HepG2 (cell line): ENCODE results near the gene STUB1. TPM values are rescaled to one million over a fixed set of nuclear protein-coding genes. Genes with fewer than 3 reads are reported as not detected.

Experiments
- CCDC6 ChIP-seq: sonication (generic); formaldehyde crosslinking; IDR thresholded peaks from 2 replicates; pipeline ENCODE4 v1.8.1; 2022; ENCODE audit warnings: mild to moderate bottlenecking, missing genetic modification reagents, moderate library complexity
- FOXP1 ChIP-seq, 2 experiments: fragments of 450-650 bp in 1 of 2; IDR thresholded peaks; 2 replicates each; pipeline ENCODE4 v1.6.1; 2017 to 2018; ENCODE audit warnings: antibody characterized with exemption in 1 of 2
- KAT2B ChIP-seq: fragments of 150-350 bp; IDR thresholded peaks from 2 replicates; pipeline ENCODE4 v1.6.1; 2014; ENCODE audit warnings: low read depth, low read length, borderline replicate concordance
- KDM6A ChIP-seq: IDR thresholded peaks from 2 replicates; pipeline ENCODE4 v1.6.1; 2016; ENCODE audit warnings: low read depth
- KMT2A ChIP-seq: sonication (generic); formaldehyde crosslinking; IDR thresholded peaks from 2 replicates; pipeline ENCODE4 v1.4.0; 2020; ENCODE audit warnings: missing genetic modification reagents
- MAFK ChIP-seq, 2 experiments: IDR thresholded peaks in 1 of 2; conservative IDR thresholded peaks in 1 of 2; 2 replicates each; pipeline ENCODE4 v1.6.1; 2011; ENCODE audit warnings: improper control_type of control experiment in 2 of 2, low read length in 2 of 2
- MXD4 ChIP-seq: IDR thresholded peaks from 2 replicates; pipeline ENCODE4 v1.6.1; 2016; ENCODE audit warnings: mild to moderate bottlenecking, missing biosample characterization, missing genetic modification reagents
- ZNF12 ChIP-seq: sonication (generic); formaldehyde crosslinking; IDR thresholded peaks from 2 replicates; pipeline ENCODE4 v1.5.0; 2020; ENCODE audit warnings: missing genetic modification reagents
- ZNF446 ChIP-seq: sonication (generic); formaldehyde crosslinking; IDR thresholded peaks from 2 replicates; pipeline ENCODE4 v1.5.0; 2020; ENCODE audit warnings: mild to moderate bottlenecking, missing genetic modification reagents
- ZNF607 ChIP-seq: sonication (generic); formaldehyde crosslinking; IDR thresholded peaks from 2 replicates; pipeline ENCODE4 v1.5.1; 2020; ENCODE audit warnings: missing genetic modification reagents, mild to moderate bottlenecking, borderline replicate concordance
- ZNF747 ChIP-seq: sonication (generic); formaldehyde crosslinking; IDR thresholded peaks from 2 replicates; pipeline ENCODE4 v1.8.1; 2023; ENCODE audit warnings: missing genetic modification reagents, mild to moderate bottlenecking, borderline replicate concordance
- polyA plus RNA-seq, 8 experiments: library from polyadenylated mRNA; depleted of rRNA in 3 of 8; stranded (reverse) in 7 of 8; unstranded in 1 of 8; fragments of >200 nt; fragmentation: Illumina TruSeq in 4 of 8; extraction: Trizol in 4 of 8; gene quantifications; 2 replicates each; pipeline versions ENCODE4 v1.2.1 to v1.2.3, GENCODE V29; 2011 to 2016; ENCODE audit warnings: low read depth in 4 of 8, missing spikeins in 1 of 8, mixed read lengths in 1 of 8; ENCODE audit not compliant: insufficient read depth in 1 of 8
- total RNA-seq, 5 experiments: library from RNA; depleted of rRNA; stranded (reverse); fragments of >200 nt; fragmentation: Illumina TruSeq; extraction: Trizol; gene quantifications; 2 replicates each; pipeline ENCODE4 v1.2.3, GENCODE V29; 2016; ENCODE audit warnings: low read depth in 1 of 5
- TF ChIP-seq, protein P1 (sequence below): sonication (generic); formaldehyde crosslinking; IDR thresholded peaks from 2 replicates; pipeline ENCODE4 v1.9.0; 2021; ENCODE audit warnings: mild to moderate bottlenecking, missing genetic modification reagents
- TF ChIP-seq, protein P2 (sequence below): sonication (generic); formaldehyde crosslinking; conservative IDR thresholded peaks from 2 replicates; pipeline ENCODE4 v1.4.0; 2020; ENCODE audit warnings: missing genetic modification reagents
- TF ChIP-seq, protein P3 (sequence below): sonication (generic); formaldehyde crosslinking; IDR thresholded peaks from 2 replicates; pipeline ENCODE4 v1.4.0; 2020; ENCODE audit warnings: missing genetic modification reagents; ENCODE audit errors: not compliant biosample characterization
- TF ChIP-seq, protein P4 (sequence below): sonication (generic); formaldehyde crosslinking; IDR thresholded peaks from 2 replicates; pipeline ENCODE4 v1.4.0; 2020; ENCODE audit warnings: mild to moderate bottlenecking, missing genetic modification reagents

The STUB1 gene
- total and polyA plus RNA-seq, 2 of the 13 experiments (the other 11 are each of a cell fraction or from before 2014, with no cell fraction given), result 52.9 to 78.2 TPM

DNA sequence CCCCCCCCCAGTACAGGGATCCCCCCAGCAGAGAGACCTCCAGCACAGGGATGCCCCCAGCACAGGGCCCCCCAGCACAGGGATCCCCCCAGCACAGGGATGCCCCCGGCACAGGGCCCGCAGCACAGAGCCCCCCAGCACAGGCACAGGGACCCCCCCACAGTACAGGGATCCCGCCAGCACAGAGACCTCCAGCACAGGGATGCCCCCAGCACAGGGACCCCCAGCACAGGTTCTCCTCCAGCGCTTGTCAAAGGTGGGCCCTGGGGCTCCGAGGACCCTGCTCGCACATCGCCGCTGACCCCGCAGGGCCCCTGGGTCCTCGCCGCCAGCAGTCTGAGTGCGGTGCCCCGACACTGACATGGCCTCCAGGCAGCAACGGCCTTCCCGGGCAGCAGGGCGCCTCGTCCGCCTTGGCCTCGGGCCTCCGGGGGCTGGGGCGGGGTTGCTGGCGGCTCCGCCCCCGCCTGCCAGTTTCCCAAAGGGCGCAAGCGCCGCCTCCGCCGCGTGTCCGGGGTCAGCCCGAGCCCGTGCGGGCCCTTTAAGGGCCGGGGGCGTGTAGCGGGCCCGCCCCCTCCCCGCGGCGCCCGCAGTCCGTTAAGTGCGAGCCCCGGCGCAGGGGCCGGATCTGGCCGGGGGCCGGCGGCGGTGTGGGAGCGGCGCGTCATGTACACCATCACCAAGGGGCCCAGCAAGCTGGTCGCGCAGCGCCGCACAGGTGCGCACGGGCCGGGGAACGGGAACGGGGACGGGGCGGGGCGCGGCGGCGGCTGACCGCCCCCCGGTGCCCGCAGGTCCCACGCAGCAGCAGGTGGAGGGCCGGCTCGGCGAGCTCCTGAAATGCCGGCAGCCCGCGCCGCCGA lies 38.7 kb upstream of the STUB1 start, which contains the start of gene MCRIP2 (continued):
- TF ChIP-seq, protein P1, sequence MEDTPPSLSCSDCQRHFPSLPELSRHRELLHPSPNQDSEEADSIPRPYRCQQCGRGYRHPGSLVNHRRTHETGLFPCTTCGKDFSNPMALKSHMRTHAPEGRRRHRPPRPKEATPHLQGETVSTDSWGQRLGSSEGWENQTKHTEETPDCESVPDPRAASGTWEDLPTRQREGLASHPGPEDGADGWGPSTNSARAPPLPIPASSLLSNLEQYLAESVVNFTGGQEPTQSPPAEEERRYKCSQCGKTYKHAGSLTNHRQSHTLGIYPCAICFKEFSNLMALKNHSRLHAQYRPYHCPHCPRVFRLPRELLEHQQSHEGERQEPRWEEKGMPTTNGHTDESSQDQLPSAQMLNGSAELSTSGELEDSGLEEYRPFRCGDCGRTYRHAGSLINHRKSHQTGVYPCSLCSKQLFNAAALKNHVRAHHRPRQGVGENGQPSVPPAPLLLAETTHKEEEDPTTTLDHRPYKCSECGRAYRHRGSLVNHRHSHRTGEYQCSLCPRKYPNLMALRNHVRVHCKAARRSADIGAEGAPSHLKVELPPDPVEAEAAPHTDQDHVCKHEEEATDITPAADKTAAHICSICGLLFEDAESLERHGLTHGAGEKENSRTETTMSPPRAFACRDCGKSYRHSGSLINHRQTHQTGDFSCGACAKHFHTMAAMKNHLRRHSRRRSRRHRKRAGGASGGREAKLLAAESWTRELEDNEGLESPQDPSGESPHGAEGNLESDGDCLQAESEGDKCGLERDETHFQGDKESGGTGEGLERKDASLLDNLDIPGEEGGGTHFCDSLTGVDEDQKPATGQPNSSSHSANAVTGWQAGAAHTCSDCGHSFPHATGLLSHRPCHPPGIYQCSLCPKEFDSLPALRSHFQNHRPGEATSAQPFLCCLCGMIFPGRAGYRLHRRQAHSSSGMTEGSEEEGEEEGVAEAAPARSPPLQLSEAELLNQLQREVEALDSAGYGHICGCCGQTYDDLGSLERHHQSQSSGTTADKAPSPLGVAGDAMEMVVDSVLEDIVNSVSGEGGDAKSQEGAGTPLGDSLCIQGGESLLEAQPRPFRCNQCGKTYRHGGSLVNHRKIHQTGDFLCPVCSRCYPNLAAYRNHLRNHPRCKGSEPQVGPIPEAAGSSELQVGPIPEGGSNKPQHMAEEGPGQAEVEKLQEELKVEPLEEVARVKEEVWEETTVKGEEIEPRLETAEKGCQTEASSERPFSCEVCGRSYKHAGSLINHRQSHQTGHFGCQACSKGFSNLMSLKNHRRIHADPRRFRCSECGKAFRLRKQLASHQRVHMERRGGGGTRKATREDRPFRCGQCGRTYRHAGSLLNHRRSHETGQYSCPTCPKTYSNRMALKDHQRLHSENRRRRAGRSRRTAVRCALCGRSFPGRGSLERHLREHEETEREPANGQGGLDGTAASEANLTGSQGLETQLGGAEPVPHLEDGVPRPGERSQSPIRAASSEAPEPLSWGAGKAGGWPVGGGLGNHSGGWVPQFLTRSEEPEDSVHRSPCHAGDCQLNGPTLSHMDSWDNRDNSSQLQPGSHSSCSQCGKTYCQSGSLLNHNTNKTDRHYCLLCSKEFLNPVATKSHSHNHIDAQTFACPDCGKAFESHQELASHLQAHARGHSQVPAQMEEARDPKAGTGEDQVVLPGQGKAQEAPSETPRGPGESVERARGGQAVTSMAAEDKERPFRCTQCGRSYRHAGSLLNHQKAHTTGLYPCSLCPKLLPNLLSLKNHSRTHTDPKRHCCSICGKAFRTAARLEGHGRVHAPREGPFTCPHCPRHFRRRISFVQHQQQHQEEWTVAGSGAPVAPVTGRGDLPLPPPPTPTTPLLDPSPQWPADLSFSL (CRISPR knock-in tag), result no peak
- TF ChIP-seq CCDC6 (CRISPR knock-in tag) (0 out of 2 replicates have a peak, but pooled peaks have one; percentile 49), KAT2B (no peak), MAFK (conservative IDR thresholded peaks at IDR 0.05 in 1 of 2, IDR thresholded peaks at IDR 0.05 in 1 of 2; ENCODE audit: low read length in 2 of 2) (no peak), ZNF12 (CRISPR knock-in tag) (no peak), KDM6A (CRISPR knock-in tag) (no peak), KMT2A (CRISPR knock-in tag) (no peak), ZNF747 (CRISPR knock-in tag) (no peak), MXD4 (CRISPR knock-in tag) (no peak), FOXP1 (IDR thresholded peaks at IDR 0.05) (no peak), FOXP1 (CRISPR knock-in tag; IDR thresholded peaks at IDR 0.05) (no peak), ZNF446 (CRISPR knock-in tag) (no peak), ZNF607 (CRISPR knock-in tag) (0 out of 2 replicates have a peak, but pooled peaks have one; percentile 24)
- TF ChIP-seq, protein P2, sequence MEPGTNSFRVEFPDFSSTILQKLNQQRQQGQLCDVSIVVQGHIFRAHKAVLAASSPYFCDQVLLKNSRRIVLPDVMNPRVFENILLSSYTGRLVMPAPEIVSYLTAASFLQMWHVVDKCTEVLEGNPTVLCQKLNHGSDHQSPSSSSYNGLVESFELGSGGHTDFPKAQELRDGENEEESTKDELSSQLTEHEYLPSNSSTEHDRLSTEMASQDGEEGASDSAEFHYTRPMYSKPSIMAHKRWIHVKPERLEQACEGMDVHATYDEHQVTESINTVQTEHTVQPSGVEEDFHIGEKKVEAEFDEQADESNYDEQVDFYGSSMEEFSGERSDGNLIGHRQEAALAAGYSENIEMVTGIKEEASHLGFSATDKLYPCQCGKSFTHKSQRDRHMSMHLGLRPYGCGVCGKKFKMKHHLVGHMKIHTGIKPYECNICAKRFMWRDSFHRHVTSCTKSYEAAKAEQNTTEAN (CRISPR knock-in tag), result peak; percentile 68; the same call in 1 of the 2 replicates
- TF ChIP-seq, protein P3, sequence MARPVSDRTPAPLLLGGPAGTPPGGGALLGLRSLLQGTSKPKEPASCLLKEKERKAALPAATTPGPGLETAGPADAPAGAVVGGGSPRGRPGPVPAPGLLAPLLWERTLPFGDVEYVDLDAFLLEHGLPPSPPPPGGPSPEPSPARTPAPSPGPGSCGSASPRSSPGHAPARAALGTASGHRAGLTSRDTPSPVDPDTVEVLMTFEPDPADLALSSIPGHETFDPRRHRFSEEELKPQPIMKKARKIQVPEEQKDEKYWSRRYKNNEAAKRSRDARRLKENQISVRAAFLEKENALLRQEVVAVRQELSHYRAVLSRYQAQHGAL (CRISPR knock-in tag), result no peak
- TF ChIP-seq, protein P4, sequence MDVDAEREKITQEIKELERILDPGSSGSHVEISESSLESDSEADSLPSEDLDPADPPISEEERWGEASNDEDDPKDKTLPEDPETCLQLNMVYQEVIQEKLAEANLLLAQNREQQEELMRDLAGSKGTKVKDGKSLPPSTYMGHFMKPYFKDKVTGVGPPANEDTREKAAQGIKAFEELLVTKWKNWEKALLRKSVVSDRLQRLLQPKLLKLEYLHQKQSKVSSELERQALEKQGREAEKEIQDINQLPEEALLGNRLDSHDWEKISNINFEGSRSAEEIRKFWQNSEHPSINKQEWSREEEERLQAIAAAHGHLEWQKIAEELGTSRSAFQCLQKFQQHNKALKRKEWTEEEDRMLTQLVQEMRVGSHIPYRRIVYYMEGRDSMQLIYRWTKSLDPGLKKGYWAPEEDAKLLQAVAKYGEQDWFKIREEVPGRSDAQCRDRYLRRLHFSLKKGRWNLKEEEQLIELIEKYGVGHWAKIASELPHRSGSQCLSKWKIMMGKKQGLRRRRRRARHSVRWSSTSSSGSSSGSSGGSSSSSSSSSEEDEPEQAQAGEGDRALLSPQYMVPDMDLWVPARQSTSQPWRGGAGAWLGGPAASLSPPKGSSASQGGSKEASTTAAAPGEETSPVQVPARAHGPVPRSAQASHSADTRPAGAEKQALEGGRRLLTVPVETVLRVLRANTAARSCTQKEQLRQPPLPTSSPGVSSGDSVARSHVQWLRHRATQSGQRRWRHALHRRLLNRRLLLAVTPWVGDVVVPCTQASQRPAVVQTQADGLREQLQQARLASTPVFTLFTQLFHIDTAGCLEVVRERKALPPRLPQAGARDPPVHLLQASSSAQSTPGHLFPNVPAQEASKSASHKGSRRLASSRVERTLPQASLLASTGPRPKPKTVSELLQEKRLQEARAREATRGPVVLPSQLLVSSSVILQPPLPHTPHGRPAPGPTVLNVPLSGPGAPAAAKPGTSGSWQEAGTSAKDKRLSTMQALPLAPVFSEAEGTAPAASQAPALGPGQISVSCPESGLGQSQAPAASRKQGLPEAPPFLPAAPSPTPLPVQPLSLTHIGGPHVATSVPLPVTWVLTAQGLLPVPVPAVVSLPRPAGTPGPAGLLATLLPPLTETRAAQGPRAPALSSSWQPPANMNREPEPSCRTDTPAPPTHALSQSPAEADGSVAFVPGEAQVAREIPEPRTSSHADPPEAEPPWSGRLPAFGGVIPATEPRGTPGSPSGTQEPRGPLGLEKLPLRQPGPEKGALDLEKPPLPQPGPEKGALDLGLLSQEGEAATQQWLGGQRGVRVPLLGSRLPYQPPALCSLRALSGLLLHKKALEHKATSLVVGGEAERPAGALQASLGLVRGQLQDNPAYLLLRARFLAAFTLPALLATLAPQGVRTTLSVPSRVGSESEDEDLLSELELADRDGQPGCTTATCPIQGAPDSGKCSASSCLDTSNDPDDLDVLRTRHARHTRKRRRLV, result no peak
